OCI-LY3 (cell line): ENCODE data around the gene DDX41.

Experiments used
- H2AFZ ChIP-seq: fragments of 200-600, 300-600 bp; shearing (Covaris generic); 2 replicates; pipeline ENCODE4 v1.6.0; 2014; ENCODE audit warnings: antibody characterized with exemption, low read depth, low read length
- H3K27ac ChIP-seq: fragments of 200-600, 300-600 bp; sonication (generic); 2 replicates; pipeline ENCODE4 v1.5.1; 2014; ENCODE audit warnings: mild to moderate bottlenecking, low read length, moderate library complexity, mixed read lengths
- H3K27me3 ChIP-seq: fragments of 200-600, 300-600 bp; sonication (generic); 2 replicates; pipeline ENCODE4 v1.6.1; 2014; ENCODE audit warnings: low read depth, low read length, mixed read lengths
- H3K36me3 ChIP-seq: fragments of 200-600, 300-600 bp; sonication (generic); replicated peaks from 2 replicates; pipeline ENCODE3; 2014; ENCODE audit warnings: low read depth, low read length, mixed read lengths
- H3K4me1 ChIP-seq: fragments of 300-600, 200-600 bp; sonication (generic); 2 replicates; pipeline ENCODE4 v1.6.1; 2014; ENCODE audit warnings: low read length, mixed read lengths
- H3K4me2 ChIP-seq: fragments of 200-600, 300-600 bp; sonication (generic); 2 replicates; pipeline ENCODE4 v1.6.1; 2014; ENCODE audit warnings: low read length, mixed read lengths
- H3K4me3 ChIP-seq: fragments of 300-600, 200-600 bp; sonication (generic); 2 replicates; pipeline ENCODE4 v1.5.1; 2014; ENCODE audit warnings: antibody characterized with exemption, mild to moderate bottlenecking, low read length, moderate library complexity
- H3K79me2 ChIP-seq: fragments of 300-600, 200-600 bp; shearing (Covaris generic); 2 replicates; pipeline ENCODE4 v1.6.1; 2014; ENCODE audit warnings: mild to moderate bottlenecking, low read length, mixed read lengths
- H3K9ac ChIP-seq: fragments of 300-600, 200-600 bp; shearing (Covaris generic); 2 replicates; pipeline ENCODE4 v1.6.0; 2014; ENCODE audit warnings: mild to moderate bottlenecking, low read length, moderate library complexity
- H3K9me3 ChIP-seq: fragments of 200-600, 300-600 bp; shearing (Covaris generic); 2 replicates; pipeline ENCODE4 v1.6.1; 2014; ENCODE audit warnings: low read length, mixed read lengths; ENCODE audit not compliant: insufficient read depth
- H4K20me1 ChIP-seq: fragments of 200-600, 300-600 bp; sonication (generic); 2 replicates; pipeline ENCODE4 v1.6.1; 2016; ENCODE audit warnings: low read length, mixed read lengths; ENCODE audit not compliant: insufficient read depth
- EZH2phosphoT487 ChIP-seq: fragments of 200-600 bp; shearing (Covaris generic); IDR thresholded peaks from 2 replicates; pipeline ENCODE4 v1.6.1; 2018; ENCODE audit warnings: antibody characterized with exemption, mixed run types, low read depth
- TF ChIP-seq, protein P1 (sequence below): fragments of 200-600, 300-600 bp; sonication (generic); IDR thresholded peaks from 2 replicates; pipeline ENCODE4 v1.5.1; 2014; ENCODE audit warnings: antibody characterized with exemption, low read length, low read depth

Gene DDX41

DNA sequence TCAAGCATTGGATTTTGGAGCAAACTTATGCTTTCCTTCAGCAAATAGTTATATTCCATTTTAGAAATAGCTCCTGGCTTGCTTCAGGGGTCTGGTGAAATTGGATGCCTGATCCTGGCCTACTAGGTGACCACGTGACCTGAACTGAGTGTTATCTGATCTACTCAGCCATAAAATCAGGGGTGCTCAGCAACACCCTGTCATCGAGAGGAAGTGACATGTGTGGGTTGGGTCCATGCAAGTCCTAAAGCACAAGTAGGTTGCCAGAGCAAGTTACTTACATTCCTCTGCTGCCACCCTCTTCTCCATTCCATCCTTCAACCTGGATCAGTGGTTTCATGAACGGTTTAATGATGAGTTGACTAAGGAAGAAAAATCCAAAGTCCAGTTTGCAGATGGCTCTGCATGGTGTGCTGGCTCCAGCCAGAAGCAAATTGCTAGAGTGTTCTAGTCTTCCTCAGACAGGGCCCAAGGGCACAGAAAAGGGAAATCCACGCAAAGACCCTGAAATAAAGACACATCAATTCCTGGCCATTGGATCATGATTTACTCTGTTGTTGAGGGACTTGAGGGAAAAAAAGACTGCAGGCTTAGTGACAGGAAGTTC is 40.4 kb upstream of the DDX41 start:
- H3K79me2 ChIP-seq = peaks cover 21% of the 10 kb centered on the region
- H3K9ac ChIP-seq = no peak overlapping the region
- no peak for TF ChIP-seq EZH2phosphoT487
- peaks cover 8% of the 10 kb centered on the region; the same call in 1 of the 2 replicates for H4K20me1 ChIP-seq
- peaks cover 6% of the 10 kb centered on the region for H3K36me3 ChIP-seq
- no peak overlapping the region for H2AFZ ChIP-seq
- H3K4me1 ChIP-seq = peaks cover 9% of the 10 kb centered on the region
- H3K27me3 ChIP-seq = no peaks in the 10 kb centered on the region
- no peak overlapping the region for H3K27ac ChIP-seq
- no peak overlapping the region for H3K4me2 ChIP-seq
- H3K9me3 ChIP-seq = no peaks in the 10 kb centered on the region
- H3K4me3 ChIP-seq = no peak overlapping the region

GRCh38 chr5:177555665-177556064 is 38.9 kb upstream of the DDX41 start:
- Histone ChIP-seq H3K79me2 (peaks cover 29% of the 10 kb centered on the region), H4K20me1 (peaks cover 8% of the 10 kb centered on the region; the same call in 1 of the 2 replicates), H3K36me3 (peaks cover 15% of the 10 kb centered on the region), H3K27ac (no peak overlapping the region), H3K27me3 (no peaks in the 10 kb centered on the region), H3K4me1 (peaks cover 9% of the 10 kb centered on the region), H2AFZ (no peak overlapping the region), H3K9me3 (no peaks in the 10 kb centered on the region), H3K4me3 (no peak overlapping the region), H3K4me2 (no peak overlapping the region), H3K9ac (no peak overlapping the region)
- TF ChIP-seq, protein P1, sequence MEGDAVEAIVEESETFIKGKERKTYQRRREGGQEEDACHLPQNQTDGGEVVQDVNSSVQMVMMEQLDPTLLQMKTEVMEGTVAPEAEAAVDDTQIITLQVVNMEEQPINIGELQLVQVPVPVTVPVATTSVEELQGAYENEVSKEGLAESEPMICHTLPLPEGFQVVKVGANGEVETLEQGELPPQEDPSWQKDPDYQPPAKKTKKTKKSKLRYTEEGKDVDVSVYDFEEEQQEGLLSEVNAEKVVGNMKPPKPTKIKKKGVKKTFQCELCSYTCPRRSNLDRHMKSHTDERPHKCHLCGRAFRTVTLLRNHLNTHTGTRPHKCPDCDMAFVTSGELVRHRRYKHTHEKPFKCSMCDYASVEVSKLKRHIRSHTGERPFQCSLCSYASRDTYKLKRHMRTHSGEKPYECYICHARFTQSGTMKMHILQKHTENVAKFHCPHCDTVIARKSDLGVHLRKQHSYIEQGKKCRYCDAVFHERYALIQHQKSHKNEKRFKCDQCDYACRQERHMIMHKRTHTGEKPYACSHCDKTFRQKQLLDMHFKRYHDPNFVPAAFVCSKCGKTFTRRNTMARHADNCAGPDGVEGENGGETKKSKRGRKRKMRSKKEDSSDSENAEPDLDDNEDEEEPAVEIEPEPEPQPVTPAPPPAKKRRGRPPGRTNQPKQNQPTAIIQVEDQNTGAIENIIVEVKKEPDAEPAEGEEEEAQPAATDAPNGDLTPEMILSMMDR = no peak
- TF ChIP-seq EZH2phosphoT487 = no peak

DNA sequence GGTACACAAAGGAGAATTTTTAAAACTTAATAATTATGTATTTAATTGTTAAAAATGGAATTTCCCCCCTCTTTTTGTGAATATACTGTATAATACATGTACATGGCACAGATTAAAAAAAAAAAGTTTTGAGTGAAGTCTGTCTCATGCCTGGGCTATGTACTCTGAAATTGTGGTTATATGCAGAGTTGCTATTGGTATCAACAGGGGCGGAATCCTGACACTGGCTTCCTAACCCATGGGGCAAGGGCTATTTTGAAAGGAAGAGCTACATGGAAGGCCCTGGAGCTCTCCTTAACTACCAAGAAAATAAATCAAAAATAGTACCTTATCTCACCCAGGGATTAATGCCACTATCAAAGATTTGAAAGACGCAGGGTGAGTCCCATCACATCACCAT is 38.5 kb upstream of the DDX41 start:
- Histone ChIP-seq H3K79me2 (peaks cover 34% of the 10 kb centered on the region), H3K9ac (peak overlapping the region; percentile 71; the same call in 1 of the 2 replicates), H4K20me1 (peaks cover 12% of the 10 kb centered on the region; the same call in 1 of the 2 replicates), H3K4me3 (peak overlapping the region; percentile 87), H3K36me3 (peaks cover 15% of the 10 kb centered on the region), H3K27ac (no peak overlapping the region), H3K4me1 (peaks cover 9% of the 10 kb centered on the region), H3K27me3 (no peaks in the 10 kb centered on the region), H2AFZ (peak overlapping the region; percentile 98; the same call in 1 of the 2 replicates), H3K4me2 (peak overlapping the region; percentile 86), H3K9me3 (no peaks in the 10 kb centered on the region)
- TF ChIP-seq, protein P1 = no peak
- no peak for TF ChIP-seq EZH2phosphoT487

DNA sequence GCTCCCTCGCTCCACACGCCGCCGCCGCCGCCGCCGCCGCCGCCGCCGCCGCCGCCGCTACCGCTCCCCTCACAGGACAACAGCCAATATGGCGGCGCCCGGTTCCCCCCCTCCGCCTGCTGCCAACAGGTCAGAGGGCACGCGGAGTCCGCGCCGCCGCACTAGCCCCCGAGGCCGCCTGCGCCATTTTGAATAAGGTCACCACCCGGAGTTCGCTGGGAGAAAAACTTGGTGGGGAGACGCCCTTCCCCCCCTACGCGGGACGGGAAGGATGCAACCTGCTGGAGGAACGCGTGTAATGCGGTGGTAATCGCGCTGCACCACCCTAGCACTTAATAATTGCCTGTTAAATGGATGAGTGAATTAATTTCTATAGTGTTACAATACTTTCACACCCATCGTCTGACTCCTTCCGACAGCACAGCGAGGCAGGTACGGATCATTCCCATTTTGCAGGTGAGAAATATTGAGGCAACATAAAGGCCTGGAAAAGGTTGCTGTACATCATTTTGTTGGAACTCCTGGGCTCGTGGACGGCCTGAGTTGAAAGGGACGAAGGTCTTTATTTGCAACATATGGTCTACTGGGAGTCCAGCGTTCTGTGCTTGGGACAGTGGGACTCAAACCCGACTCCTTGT is 37.8 kb upstream of the DDX41 start, which contains the start of gene FAM193B:
Gene FAM193B (minus strand): TSS at position 90 of the 638 bp plus-strand sequence. CDS start 105 bp downstream, outside the sequence.
- peak within 1 kb of the TSS; percentile 97 for H3K4me3 ChIP-seq
- peaks cover 13% of the 10 kb centered on the region; the same call in 1 of the 2 replicates for H4K20me1 ChIP-seq
- peaks cover 36% of the 10 kb centered on the region for H3K79me2 ChIP-seq
- peak within 1 kb of the TSS; percentile 98 for H2AFZ ChIP-seq
- no peak within 1 kb of the TSS for H3K27ac ChIP-seq
- TF ChIP-seq, protein P1 = no peak
- TF ChIP-seq EZH2phosphoT487 = no peak
- H3K9me3 ChIP-seq = no peaks in the 10 kb centered on the region
- peaks cover 9% of the 10 kb centered on the region for H3K4me1 ChIP-seq
- no peaks in the 10 kb centered on the region for H3K27me3 ChIP-seq
- peak within 1 kb of the TSS; percentile 94 for H3K4me2 ChIP-seq
- H3K36me3 ChIP-seq = peaks cover 15% of the 10 kb centered on the region
- peak within 1 kb of the TSS; percentile 85 for H3K9ac ChIP-seq
